Measurements from ENCODE around the gene SLC8A3.

SLC8A3 gene

GRCh38 chr14:70009961-70010360 is 178.8 kb downstream of the SLC8A3 start:
- Histone ChIP-seq H3K27ac (no peak overlapping the region), H3K4me3 (no peak overlapping the region)

- H3K27ac ChIP-seq = no peak overlapping the region
- H3K4me3 ChIP-seq = no peak overlapping the region
Observed at GRCh38 chr14:70008284-70009262, 180.2 kb downstream of the SLC8A3 start.

GRCh38 chr14:70006699-70007098 is 182.1 kb downstream of the SLC8A3 start:
- H3K4me3 ChIP-seq = no peak overlapping the region
- no peak overlapping the region for H3K27ac ChIP-seq

- Histone ChIP-seq H3K4me3 (no peak overlapping the region), H3K27ac (no peak overlapping the region)
Observed at GRCh38 chr14:70005281-70005805, 183.4 kb downstream of the SLC8A3 start.

- Histone ChIP-seq H3K4me3 (no peak overlapping the region), H3K27ac (no peak overlapping the region)
Observed at GRCh38 chr14:70004791-70005190, 184.0 kb downstream of the SLC8A3 start.

GRCh38 chr14:70002589-70003346 is 186.0 kb downstream of the SLC8A3 start:
- Histone ChIP-seq H3K27ac (no peak overlapping the region), H3K4me3 (no peak overlapping the region)

- no peak overlapping the region for H3K27ac ChIP-seq
- no peak overlapping the region for H3K4me3 ChIP-seq
Observed at GRCh38 chr14:70000601-70001000, 188.2 kb downstream of the SLC8A3 start.

GRCh38 chr14:69999261-69999674 is 189.5 kb downstream of the SLC8A3 start:
- H3K4me3 ChIP-seq = no peak overlapping the region
- H3K27ac ChIP-seq = peak overlapping the region in 1 of 21 experiments; percentile 51

GRCh38 chr14:69997849-69998248 is 190.9 kb downstream of the SLC8A3 start:
- H3K4me3 ChIP-seq = no peak overlapping the region
- H3K27ac ChIP-seq = no peak overlapping the region

GRCh38 chr14:69996216-69996615 is 192.5 kb downstream of the SLC8A3 start:
- Histone ChIP-seq H3K27ac (no peak overlapping the region), H3K4me3 (no peak overlapping the region)

All from skin epidermis (tissue), 12 donors.